GM12864 (cell line): ENCODE measurements around the gene ATP2A3.

ENCODE experiments used
- DNase-seq: peaks from one replicate; pipeline ENCODE4 v3.0.0-alpha.2; 2011; ENCODE audit warnings: low read depth
- H3K4me3 ChIP-seq: 2 replicates; pipeline ENCODE4 v1.5.1; 2011; ENCODE audit warnings: mild to moderate bottlenecking, low read depth, low read length, control low read depth
- TF ChIP-seq, protein P1 (sequence below): IDR thresholded peaks from 2 replicates; pipeline ENCODE4 v1.5.1; 2011; ENCODE audit warnings: low read depth, mild to moderate bottlenecking, moderate library complexity, low read length, control low read depth, inconsistent platforms; ENCODE audit errors: missing control alignments

Gene ATP2A3

GRCh38 chr17:3877220-3877619 is 87.0 kb downstream of the ATP2A3 start:
- DNase-seq: no peak
- H3K4me3 ChIP-seq: no peak overlapping the region
- TF ChIP-seq, protein P1, sequence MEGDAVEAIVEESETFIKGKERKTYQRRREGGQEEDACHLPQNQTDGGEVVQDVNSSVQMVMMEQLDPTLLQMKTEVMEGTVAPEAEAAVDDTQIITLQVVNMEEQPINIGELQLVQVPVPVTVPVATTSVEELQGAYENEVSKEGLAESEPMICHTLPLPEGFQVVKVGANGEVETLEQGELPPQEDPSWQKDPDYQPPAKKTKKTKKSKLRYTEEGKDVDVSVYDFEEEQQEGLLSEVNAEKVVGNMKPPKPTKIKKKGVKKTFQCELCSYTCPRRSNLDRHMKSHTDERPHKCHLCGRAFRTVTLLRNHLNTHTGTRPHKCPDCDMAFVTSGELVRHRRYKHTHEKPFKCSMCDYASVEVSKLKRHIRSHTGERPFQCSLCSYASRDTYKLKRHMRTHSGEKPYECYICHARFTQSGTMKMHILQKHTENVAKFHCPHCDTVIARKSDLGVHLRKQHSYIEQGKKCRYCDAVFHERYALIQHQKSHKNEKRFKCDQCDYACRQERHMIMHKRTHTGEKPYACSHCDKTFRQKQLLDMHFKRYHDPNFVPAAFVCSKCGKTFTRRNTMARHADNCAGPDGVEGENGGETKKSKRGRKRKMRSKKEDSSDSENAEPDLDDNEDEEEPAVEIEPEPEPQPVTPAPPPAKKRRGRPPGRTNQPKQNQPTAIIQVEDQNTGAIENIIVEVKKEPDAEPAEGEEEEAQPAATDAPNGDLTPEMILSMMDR: no peak

GRCh38 chr17:3875317-3875716 is 88.9 kb downstream of the ATP2A3 start:
- H3K4me3 ChIP-seq: no peak overlapping the region
- TF ChIP-seq, protein P1: no peak
- DNase-seq: no peak
